HG02840 (cell line): ENCODE measurements around the gene IFRD2.

ENCODE experiments used
- ATAC-seq: cut with Tn5 transposase; IDR thresholded peaks from one replicate; pipeline ENCODE4 v1.9.1; 2021; ENCODE audit warnings: mild to moderate bottlenecking, moderate library complexity, moderate number of reproducible peaks; ENCODE audit not compliant: unreplicated experiment, low FRiP score

Gene IFRD2, protein sequence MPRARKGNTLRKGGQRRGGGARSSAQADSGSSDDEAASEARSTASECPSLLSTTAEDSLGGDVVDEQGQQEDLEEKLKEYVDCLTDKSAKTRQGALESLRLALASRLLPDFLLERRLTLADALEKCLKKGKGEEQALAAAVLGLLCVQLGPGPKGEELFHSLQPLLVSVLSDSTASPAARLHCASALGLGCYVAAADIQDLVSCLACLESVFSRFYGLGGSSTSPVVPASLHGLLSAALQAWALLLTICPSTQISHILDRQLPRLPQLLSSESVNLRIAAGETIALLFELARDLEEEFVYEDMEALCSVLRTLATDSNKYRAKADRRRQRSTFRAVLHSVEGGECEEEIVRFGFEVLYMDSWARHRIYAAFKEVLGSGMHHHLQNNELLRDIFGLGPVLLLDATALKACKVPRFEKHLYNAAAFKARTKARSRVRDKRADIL

DNA sequence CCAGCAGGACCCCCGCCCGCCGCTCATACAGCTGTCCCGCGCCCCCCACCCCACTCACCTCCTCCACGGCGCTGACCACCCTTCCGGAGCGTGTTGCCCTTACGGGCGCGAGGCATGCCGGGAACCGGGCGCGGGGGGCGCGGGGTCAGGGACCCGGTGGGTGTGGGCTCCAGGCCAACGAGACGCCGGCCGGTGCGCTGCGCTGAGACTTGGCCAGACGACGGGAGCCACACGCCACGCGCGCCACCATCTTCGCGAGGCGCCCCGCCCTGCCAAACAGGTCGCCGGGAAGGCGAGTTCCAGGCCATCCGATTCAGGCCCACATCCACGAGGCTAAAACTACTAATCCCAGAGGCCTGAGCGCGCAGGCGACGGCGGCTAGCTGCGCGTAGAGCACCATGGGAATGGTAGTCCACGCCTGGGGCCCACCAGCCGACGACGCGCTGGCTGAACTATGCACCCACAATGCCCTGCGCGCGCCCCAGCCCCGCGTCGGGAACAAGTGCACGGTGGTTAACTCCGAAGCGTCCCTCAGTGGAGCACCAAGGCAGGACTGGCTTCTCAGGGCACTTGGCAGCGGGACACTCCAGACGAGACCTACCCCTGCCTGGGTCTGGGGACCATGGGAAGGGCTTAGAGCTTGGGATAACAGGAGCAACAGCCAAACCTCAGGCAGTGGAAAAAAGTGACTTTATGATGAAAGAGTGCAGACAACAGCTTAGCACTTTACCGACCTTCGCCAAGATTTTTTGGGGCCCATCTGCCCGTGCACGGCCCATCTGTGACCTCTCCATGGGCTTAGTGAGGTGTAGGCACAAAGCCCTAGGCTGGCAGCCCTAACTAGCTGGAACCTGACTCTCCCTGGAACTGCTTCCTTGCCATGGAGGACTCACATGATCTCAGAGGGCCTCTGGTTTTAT is at the start of gene IFRD2:
IFRD2 (minus strand) TSS at position 271 of the 920 bp plus-strand sequence; CDS start at position 116, 155 bp downstream.
- peak; percentile 89 for ATAC-seq

DNA sequence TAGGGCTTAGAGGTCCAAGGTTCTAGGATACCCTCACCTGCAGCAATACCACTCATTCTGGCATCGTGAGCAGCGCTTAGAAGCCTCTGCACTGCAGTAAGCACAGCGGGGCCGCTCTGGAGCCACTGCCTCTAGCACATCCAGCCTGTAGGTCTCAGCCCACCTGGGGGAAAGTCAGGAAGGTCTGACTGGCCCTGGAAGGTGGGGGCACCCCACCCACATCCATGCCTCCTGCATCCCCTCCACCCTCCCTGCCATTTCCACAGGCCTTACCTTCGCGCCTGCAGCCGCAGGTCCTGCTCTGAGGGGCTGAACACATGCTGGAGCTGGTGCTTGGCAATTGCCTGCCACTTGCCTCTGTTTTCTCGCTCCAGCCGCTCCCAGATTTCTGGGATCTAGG is 49.3 kb upstream of the IFRD2 start:
- no peak for ATAC-seq

DNA sequence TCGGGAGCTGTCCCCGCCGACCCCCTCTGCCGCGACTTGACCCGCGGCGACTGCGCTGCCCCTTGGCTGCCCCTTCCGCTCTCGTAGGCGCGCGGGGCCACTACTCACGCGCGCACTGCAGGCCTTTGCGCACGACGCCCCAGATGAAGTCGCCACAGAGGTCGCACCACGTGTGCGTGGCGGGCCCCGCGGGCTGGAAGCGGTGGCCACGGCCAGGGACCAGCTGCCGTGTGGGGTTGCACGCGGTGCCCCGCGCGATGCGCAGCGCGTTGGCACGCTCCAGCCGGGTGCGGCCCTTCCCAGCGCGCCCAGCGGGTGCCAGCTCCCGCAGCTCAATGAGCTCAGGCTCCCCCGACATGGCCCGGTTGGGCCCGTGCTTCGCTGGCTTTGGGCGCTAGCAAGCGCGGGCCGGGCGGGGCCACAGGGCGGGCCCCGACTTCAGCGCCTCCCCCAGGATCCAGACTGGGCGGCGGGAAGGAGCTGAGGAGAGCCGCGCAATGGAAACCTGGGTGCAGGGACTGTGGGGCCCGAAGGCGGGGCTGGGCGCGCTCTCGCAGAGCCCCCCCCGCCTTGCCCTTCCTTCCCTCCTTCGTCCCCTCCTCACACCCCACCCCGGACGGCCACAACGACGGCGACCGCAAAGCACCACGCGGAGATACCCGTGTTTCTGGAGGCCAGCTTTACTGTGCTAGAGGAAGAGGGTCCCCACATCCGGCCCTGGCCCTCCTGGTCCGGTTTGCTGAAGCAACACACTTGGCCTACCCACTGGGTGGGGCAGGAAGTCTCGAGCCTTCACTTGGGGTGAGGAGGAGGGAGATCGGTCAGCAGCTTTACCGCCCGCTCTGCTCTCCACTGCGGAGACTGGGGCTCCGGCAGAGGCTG is 48.5 kb upstream of the IFRD2 start, which contains the start of gene RASSF1:
RASSF1 (minus strand) TSS at position 389 of the 882 bp plus-strand sequence; CDS start at position 358, 31 bp downstream.
- ATAC-seq = no peak

DNA sequence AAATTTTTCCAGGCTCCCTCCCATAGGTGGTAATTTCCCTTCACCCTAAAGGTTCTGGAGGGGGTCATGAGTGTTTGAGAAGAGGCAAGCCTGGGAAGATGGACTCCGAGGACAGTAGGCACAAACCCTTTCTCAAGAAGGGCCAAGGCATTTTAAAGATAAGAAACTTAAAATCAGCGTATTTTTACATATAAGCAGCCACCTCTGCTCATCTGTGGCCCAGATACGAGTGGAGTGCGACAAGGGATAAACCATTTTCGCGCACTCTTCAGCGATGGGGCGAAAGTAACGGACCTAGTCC is 47.9 kb upstream of the IFRD2 start:
- ATAC-seq = no peak

DNA sequence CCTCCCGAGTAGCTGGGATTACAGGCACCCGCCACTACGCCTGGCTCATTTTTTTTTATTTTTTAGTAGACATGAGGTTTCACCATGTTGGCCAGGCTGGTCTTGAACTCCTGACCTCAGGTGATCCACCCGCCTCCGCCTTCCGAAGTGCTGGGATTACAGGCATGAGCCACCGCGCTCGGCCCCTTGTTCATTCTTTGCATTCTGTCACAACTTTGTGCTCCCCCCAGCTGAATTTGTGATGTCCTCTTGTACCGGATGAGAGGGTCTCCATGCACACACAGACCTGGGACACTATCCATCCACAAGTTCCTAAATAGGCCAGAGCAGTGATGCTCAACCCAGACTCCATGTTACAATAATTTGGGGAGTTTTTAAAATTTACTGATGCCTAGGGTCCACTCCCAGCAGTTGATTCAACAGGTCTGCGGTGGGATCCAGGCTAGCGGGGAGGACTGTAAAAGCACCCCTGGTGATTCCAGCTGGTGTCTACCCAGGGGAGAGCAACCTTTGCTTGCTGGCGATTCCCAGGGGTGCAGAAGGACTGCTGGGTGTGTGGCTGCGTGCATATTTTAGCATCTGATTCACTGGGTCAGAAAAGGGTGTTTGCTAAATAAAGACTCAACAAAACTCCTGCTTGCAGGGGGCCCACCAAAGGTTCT is 47.4 kb upstream of the IFRD2 start:
- ATAC-seq = no peak

DNA sequence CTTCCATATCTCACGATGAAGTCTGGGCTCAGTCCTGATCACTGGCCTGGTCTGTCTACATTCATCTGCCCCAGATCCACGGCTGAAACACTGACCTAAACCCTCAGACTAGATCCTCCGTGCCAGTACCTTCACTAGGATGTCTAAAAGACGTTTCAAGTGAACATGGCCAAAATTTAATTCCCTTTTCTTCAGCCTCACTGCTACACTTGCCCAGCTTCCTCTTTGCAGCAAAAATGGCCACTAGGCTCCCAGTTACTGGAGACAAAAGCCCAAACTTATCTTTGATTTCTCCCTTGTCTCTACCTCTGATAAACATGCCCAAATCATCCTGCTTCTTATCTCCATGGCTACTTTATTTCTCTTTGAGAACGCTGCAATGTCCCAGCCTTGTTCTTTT is 46.7 kb upstream of the IFRD2 start:
- ATAC-seq = no peak

DNA sequence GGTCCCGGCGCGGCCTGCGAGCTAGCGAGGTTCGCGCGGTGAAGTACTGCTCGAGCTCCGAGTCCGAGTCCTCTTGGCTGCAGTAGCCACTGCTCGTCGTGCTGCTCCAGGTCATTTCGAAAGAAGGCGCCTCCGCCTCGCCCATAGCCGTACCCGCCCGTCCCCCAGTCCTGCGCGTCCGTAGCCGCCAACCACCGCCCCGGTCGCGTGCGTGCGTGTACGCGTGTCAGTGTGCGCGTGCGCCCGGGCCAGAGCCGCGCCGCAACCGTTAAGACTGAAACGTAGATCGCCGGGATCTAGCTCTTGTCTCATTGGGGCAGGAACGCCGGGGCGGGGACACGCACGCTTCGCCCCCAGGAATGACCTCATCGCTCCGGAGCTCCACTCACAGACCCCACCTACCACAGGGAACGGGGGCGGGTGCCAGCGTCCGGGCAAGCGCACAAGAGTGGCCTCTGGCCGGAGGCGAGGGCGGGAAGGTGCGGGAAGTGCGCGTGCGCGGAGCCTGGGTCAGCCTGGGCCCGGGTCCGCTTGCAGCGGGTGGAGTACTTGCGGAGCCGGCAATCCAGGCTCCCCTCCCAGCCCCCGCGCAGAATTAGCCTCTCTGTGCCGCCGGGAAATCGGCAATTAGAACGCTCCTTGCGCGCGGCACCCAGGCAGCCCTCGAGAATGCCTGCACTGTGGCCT is 45.1 kb upstream of the IFRD2 start:
- peak; percentile 85 for ATAC-seq

DNA sequence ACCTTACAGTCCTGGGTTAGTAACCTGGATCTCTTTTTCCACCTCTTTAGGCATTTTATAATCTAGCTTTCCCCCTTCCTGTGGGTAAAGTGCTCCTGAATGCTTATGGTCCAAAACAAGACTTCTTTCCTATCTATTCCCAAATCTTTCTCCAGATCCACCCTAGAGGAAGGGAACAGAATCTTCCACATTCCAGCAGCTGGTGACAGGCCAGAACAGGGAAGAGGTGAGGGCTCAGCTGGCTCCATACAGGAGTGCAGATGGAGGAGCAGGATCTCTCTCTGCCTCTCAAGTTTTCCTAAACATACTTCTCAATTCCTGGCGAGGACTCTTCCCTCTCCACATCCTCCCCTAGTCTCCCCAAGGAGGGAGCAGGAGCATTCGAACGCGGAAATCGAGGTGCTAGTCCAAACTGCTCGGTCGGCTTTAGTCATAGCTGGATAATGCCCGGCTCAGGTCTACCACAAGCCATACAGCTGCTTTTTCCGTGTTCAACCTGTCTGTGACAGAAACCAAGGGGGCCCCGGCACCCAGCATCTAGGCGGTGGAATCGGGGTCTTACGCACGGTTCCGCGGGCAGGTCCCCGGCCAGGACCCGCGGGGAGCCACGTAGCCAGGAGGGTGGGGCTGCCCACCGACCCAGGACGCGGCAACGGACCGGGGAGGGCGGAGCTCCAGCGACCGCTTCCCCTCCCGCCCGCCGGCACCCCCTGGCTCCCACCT is 44.4 kb upstream of the IFRD2 start:
- ATAC-seq = peak; percentile 36

DNA sequence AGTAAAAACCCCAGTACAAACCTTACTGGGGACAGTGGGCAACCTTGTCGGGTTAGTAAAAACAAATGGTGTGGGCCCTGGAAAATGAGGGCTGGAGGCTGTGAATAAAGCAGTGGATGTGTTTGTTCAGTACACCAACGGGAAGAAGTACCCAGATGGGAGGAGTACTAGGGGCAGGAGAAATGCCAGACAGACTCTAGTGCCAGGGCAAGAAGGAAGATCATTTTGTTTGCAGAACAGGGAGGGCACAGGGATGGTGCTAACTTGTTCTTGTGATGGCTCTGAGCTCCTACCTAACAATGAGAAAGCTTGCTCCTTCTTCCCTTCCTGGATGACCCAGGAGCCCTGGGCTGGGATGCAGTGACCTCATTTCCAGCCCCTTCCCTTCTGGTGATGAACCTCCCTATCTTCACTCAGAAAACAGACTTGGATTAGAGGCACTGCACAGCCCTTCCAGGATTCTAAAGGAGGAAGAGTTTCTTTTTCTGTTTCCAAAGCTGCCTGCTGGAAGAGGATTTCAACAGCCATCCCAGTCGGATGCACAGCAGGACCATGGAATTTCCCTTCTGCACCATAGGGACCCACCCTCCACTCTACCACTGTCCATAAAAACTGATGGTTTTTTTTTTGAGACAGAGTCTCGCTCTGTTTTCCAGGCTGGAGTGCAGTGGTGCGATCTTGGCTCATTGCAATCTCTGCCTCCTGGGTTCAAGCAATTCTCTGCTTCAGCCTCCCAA is 42.3 kb upstream of the IFRD2 start:
- no peak for ATAC-seq

DNA sequence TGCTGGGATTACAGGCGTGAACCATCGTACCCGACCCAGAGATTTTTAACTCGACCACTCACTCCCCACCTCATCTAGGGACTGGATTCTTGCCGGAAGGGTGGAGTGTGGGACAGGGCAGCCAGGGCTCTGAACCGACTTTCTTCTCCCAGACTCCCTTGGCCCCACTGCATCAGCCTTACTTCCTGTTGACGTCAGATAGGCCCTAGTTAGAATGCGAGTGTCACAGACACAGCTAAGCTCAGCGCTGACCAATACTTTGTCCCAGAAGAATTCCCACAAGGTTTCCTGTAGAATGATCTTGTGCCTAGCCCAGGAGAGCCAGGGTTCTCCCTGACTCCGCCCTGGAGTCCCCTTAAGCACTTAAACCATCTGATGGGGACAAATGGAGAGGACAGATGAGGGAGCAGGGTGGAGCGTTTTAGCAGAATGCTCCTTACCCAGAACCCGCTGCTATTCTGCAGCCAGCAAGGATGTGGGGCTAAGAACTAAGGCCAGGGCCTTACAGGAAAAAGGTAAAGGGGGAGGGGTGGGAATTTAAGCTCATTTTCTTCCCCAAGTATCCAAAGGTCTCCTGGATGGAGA is 41.6 kb upstream of the IFRD2 start:
- no peak for ATAC-seq

DNA sequence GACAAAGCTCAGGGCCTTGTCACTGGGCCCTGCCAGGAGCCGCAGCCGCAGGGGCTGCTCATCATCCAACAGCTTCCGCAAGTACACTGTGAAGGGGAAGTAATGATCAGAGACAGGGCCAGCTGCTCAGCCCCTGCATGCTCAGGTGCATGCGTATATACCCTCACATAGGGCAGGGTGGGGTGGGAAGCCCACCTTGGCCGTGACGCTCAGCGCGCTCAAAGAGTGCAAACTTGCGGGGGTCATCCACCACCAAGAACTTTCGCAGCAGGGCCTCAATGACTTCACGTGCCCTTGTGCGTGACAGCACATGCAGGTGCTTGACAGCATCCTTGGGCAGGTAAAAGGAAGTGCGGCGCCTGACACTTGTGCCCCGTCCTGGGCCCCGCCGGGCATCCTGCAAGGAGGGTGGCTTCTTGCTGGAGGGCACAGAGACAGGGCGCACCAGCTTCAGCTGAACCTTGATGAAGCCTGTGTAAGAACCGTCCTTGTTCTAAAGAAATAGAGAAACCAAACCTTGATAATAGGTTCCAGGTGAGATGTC is 39.2 kb upstream of the IFRD2 start:
- ATAC-seq = no peak

DNA sequence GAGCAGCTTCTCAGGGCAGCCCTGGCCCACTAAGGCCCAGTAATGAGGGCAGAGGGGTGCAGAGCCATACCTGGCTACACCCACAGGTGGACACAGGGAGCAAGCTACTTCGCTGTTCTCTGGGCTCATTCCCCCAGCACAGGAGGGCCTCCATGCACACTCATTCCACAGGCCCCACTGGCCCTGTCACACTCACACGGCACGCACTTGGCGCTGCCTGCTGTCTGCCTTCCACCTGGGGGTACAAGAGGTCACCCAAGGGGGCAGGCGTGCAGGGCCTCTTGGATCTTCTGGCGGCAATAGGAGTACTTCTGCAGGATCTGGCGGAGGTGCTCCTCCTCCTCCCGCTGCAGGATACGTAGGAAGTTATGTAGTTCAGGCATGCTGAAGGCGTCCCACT is 38.1 kb upstream of the IFRD2 start:
- ATAC-seq = no peak

DNA sequence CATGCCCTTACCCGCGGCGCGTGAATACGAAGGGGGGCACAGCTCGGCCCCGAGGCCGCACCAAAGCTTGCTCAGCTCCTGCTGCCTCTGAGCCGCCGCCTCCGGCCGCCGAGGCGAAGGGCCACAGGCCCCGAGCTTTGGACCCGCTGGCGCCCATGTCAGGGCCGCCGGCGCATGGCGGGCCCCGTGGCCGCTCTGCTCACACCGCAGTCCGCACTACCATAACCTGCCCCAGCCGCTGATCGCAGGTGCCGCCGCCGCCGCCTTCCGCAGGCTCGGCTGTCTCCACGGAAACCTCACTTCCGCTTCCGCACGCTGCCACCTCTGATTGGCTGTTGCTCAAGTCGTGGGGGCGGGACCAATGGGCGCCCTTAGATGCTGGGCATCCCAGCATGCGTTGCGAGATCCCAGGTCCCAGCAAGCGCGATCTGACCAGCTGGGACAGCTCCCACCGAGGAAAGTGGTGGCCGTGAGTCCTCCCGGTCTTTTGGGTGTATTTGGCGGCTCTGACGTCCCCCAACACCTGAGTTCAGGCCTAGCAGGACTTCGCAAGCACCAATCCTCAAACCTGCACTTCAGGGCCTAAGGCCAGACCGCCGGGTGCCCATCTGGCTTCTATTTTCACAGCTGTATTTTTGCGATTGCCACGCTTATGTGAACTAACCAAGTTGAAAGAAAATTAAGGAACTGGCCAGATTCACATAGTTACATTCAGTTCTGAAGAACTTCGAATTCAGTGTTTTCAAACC is 35.9 kb upstream of the IFRD2 start, which contains the start of gene TUSC2:
TUSC2 (minus strand) TSS at position 281 of the 749 bp plus-strand sequence; CDS start at position 157, 124 bp downstream.
- ATAC-seq = peak; percentile 86

DNA sequence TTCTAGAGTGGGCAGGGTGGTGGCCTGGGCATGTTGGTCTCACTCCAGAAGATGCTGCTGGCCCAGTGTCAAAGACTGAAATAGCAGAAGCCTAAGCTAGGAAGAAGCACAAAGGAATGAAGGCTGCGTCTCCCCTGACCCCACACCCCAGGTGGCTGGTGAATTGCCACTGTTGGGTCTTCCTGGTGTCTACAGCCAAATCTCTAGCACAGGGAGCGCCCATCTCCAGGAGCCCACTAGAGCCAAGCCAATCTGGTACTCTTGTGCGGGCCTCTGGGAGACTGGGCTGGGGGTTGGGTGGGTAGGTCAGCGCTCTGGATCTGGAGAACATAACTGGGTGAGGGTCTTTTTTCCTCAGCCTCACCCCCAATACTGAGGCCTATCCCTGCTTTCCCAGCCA is 34.9 kb upstream of the IFRD2 start:
- no peak for ATAC-seq

DNA sequence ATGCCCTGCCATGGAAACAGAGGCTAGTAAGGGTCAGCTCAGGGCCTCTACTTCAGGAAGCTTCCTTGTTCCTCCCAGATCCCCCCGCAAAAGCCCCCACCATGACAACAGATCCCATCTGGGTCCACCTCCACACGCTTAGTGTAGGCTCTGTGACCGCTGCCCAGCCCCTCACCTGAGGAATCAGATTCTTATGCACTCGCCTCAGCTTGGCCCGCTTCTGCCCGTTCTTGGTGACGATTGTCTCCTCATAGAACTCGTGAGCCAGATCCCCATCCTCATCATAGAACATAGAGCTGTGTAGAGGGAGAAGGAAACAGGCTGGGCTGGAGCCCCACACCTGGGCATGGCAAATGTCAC is 33.9 kb upstream of the IFRD2 start:
- ATAC-seq = no peak

DNA sequence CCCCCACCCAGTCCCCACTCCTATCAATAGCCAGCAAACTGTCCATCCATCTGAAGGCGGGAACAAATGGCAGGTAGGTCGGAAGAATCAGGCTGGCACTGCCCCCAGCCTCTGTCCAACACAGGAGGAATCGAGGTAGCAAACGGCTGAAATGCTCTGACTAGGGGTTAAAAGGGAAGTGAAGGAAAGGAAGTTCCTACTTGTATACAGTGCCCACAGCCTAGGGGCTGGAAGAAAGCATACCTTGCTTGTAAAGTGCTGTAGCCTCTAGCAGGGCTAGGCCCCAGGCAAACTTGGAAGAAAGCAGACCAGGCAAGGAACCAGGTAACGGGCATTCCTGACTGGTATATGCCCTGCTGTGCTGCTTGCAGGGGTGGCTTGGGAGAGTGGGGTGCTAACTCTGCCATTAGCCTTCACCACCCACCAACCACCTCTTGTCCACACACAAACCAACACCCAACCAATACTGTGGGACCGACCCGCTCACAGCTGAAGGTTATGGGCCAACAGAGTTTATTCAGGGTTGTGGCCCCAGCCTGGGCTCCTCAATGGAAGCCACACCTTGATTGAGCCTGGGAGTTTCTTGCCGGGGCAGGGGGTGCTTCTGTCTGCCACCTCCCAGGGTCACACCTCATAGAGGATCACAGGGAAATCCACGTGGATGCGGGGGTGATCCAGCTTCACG is 33.4 kb upstream of the IFRD2 start:
- no peak for ATAC-seq
